Measurements from ENCODE around the gene GALNT18.

GALNT18 gene

GRCh38 chr11:11525283-11525682 is 96.5 kb downstream of the GALNT18 start:
- DNase-seq, result no peak

- DNase-seq, result no peak
Observed at GRCh38 chr11:11524436-11525061, 97.3 kb downstream of the GALNT18 start.

DNA sequence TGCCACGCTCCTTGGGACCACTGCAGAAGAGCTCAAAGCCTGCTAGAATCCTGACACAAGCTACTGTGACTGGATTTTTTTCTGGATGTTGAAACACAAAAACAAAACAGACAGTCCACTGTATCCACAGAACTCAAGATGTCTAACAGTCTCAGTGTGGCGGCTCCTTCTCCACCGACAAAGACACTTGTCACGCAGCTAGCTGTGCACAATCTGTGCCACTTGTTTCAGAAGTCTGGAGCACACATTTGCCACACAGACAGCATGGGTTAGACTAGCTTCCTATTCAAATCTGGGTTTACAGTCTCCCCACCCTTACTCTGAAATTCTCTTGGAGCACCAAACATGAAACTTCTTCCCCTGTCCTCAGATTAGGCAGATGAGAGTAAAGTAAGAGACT is 99.2 kb downstream of the GALNT18 start:
- DNase-seq, result no peak

GRCh38 chr11:11521306-11522002 is 100.4 kb downstream of the GALNT18 start:
- DNase-seq, result no peak

DNA sequence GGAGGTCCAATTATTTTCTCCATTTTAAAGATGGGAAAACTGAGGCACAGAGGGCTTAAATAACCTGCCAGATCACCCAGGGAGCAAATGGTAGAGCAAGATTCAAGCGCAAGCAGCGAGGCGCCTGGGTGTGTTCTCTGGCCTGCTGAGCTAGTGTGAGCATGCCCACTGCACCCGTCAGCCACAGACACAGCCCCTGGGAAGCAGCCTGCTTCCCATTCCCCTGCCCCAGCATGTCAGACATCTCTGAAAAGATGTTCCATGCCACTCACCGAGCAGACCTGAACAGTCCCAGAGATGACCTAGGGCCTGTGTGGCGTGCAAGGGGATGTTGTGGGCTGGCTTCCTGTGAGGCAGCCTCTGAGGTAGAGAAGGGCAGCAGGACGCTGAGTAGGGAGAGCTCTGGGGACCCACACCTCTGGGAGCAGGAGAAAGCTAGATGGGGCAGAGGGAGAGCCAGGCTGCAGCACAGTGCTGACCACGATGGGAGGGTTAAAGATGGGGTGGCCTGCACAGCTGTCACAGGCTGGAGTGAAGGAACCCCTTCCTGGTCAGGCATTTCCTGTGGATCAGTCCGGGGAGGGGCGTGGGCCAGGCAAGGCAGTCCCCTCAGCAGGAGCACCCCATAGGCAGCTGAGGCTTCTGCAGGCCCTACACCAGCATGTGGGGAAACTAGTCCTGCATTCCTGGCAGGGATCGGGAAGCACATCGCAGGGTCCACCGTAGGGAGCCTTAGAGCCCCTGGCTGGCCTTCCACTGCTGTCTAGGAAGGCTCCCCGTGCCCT is 101.4 kb downstream of the GALNT18 start:
- DNase-seq, result no peak

DNA sequence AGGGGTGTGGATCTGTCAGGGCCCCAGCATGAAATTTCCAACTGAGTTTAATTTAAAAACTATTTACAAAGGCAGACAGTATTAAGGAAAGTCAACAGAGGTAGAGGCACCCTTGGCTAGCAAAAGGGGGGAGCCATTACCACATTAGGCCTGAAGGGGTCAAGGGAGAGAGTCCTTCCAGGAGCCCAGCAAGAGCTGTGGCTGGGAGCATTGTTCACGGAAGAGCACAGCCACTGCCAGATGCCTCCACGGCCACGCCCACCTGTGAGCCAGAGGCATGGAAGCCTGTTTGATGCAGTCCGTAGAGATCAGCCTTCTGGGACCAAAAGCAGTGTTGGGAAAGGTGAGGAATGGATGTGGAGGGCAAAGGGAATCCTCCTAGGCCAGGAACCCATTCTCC is 102.6 kb downstream of the GALNT18 start:
- DNase-seq, result no peak

- no peak for DNase-seq
Observed at GRCh38 chr11:11514246-11514645, 107.6 kb downstream of the GALNT18 start.

GRCh38 chr11:11513422-11513821 is 108.4 kb downstream of the GALNT18 start:
- peak; percentile 16 for DNase-seq

DNA sequence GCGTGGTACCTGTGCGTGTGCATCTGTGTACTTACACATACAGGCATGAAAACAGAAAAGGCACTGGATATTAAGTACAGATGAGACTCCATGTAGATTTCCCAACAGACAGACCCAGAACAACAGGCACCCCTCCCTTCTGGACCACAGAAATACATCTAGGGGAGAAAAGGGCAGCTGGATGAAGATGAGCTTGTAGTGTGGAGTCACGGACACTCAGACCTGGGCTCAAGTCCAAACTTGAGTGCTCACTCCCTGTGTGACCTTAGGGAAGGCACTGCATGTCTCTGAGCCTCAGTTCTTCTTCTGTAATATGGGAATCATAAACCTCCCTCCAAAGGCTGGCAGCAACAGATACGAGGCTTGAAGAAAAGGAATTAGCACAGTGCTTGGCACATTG is 108.9 kb downstream of the GALNT18 start:
- DNase-seq, result no peak

DNA sequence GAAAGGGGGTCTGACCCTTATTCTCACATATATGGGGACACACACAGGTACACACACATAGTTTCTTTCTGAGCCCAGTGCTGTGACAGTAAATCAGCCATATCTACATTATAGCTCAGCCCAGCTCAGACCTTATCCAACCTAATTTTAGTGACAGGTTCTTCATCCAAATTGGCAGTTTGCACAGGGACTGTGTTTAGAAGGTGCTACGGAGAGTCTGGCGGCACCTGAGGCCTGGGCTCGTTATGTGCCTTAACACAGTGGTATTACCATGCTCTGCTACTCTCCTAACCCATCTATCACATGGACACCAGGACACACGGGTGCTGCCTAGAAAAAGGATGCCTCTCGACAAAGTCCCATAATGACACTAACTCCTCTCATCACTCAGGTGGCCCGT is 109.3 kb downstream of the GALNT18 start:
- no peak for DNase-seq

DNA sequence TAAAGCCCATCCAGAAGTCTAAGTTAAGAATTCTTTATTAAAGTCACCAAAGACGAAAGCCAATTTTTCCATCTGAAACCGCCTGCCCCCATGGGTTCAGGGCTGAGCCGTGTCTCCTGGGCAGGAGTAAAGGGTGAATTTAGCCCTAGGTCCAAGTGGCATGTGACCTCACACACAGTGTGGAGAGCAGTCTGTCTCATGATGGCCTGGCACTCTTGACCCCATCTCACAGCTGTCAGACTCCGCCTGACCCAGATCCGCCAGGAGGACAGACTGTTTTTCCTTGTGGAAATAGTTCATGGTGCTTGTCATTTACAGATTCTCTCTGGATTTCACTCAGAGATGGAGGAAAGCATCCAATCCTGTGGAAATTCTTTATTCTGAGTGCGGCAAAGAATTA is 109.7 kb downstream of the GALNT18 start:
- DNase-seq, result no peak

DNA sequence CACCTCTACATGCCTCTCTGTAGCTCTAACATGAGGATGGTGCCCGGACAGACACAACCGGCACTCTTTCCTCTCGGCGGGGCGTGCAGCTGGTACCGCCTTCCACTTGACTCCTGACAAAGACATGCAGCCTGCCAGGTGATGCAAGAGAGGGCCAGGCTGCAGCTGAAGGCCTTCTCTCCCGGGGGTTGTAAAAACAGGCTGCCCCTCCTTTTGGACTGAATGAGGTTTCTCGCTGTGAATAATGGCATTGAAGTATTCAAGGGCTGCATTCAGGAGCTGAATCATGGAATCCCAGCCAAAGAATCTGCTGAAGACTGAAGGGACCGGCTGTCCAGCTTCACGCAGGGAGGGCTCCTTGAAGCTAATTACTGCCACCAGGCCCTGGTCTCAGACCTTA is 110.9 kb downstream of the GALNT18 start:
- no peak for DNase-seq

DNA sequence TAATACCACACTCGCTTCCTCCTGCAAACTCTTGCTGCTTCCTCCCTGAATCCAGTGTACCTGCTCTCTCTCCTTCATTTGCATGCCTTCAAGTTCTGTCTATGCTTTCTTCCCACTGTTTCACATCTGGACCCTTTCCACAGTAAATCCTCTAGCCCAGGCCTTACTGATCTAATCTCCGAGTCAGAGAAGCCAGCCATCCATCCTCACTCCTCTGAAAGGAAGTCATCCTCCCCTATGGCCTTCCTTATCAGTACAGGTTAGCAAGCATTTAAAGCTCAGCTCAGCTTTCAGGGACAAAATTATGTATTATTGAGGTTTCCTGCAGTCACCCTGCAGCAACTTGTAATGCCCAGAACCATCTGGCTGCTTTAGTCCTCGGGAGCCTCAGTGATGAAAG is 116.1 kb downstream of the GALNT18 start:
- no peak for DNase-seq

DNA sequence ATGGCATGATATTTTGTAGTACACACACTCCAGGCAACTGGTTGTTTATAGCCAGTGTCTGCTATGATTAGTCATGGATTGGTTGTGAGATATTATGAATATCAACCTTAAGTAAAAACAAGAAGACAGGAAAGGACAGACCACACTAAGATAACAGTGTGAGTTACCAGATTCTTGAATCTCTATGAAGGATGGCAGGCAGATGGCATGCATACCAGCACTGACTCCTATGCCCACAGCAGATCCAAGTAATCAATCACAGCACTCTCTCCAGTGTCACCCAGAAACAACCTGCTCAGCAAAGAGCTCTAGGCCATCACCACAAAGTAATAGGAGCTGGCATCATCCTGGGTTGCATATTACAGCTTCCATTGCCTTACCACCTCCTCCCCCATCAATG is 116.6 kb downstream of the GALNT18 start:
- no peak for DNase-seq

GRCh38 chr11:11504071-11504470 is 117.7 kb downstream of the GALNT18 start:
- no peak for DNase-seq

- no peak for DNase-seq
Observed at GRCh38 chr11:11502263-11502861, 119.4 kb downstream of the GALNT18 start.

GRCh38 chr11:11501546-11502262 is 120.1 kb downstream of the GALNT18 start:
- peak; percentile 9 for DNase-seq

DNA sequence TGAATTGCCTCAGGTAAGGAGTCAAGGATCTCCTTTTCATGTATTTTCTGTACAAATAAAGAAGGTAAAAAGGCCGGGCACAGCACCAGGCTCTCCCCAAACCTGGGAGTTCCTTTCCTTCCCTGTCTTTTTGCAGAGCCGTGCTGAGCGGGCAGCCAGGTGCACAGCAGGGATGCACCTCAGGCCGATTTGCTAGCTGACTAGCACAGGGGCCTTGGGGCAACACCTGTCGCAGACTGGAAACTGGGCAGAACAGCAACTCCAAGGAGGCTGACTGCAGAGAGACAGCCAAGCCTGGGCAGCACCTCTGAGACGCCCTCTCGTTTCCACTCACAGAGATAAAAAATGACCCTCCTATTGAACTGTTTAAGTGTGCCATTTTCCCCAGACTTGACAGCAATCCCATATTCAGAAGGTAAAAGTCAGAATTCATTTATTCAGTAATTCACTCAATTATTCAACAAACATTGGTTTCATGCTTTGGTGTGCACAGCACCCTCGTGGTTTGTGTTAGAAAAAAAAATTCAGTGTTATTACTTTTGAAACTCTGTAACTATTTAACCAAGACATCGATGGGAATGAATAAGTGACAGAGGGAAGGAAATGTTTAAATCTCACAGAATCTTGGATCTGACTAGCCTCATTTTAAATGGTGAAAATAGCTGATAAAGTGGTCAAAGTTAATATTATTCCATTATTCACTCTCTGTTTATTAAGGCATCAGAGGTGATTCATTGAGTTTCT is 120.9 kb downstream of the GALNT18 start:
- DNase-seq, result no peak

DNA sequence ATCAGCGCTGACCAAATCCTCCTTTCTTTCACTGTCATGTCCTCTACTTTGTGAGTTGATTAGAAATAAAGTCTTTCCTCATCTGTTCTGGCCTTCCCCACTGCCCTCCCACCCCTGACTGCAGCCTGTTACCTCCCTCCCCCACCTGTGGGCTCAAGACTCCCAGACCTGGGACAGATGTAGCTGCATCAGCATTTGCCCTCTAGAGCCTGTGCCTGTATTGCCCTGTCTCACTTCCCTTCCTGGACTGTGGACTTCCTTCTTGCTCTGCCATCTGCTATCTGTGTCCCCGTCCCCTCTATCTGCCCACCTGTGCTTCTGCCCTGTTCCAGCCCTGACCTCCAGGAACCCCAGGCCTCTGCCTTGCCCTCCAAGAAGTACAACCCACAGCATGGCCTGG is 122.5 kb downstream of the GALNT18 start:
- peak; percentile 3 for DNase-seq

GRCh38 chr11:11498195-11498594 is 123.6 kb downstream of the GALNT18 start:
- DNase-seq, result no peak

GRCh38 chr11:11496879-11497278 is 124.9 kb downstream of the GALNT18 start:
- DNase-seq, result no peak

GRCh38 chr11:11494348-11494747 is 127.5 kb downstream of the GALNT18 start:
- DNase-seq, result no peak

Data from MV-4-11 (cell line).